ENCODE results near the gene MUC16. TPM values are rescaled to one million over a fixed set of nuclear protein-coding genes. Genes with fewer than 3 reads are reported as not detected.

The MUC16 gene
- total RNA-seq, 2 experiments from 2014 or later: not detected

DNA sequence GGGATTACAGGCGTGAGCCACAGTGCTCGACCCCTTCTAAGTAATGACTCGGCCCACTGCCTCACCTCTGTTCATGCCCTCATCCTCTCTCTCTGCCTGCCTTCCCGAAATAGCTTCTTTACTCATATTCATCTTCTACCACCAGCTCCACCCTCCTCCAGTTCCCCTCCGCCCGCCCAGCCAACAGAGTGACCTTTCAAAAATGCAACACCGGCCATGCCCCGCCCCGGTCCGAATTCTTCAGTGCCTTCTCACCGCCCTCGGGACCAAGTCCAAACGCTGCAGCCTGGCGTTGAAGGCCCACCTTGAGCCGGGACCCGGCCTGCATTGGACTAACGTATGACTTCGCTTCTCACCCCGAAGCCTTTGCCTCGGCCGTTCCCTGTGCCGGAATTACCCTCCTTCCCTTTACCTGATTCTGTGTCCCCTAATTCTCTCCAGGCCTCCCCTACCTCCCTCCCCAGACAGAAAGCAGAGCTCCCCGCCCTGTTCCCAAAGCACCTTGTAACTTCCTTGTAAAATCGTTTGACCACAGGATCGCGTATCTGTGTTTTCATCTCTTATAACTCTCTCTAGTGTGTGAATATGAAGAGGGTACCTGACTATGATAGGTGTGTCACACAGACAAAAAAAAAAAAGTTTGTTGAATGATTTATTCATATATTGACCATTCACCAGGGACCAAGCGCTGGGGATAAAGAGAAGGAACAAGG lies 8.1 kb upstream of the MUC16 start:
- ATAC-seq (no peak), DNase-seq (no peak)
- Mint-ChIP-seq H3K27ac (no peak overlapping the region), H3K4me1 (ENCODE audit: low read depth) (no peaks in the 10 kb centered on the region), H3K4me3 (no peak overlapping the region), H3K9me3 (peaks cover 3% of the 10 kb centered on the region), H3K27me3 (peaks cover 7% of the 10 kb centered on the region), H3K36me3 (ENCODE audit: low read depth) (no peaks in the 10 kb centered on the region)
- ChIA-PET CTCF (no interaction called here), POLR2A (interaction anchor here (0.6 kb wide), 1 partner anchor 39 kb away, joined by 3 read pairs; no protein-coding TSS in a partner anchor)
- intact Hi-C loops (cut with micrococcal nuclease): no loop called here
- TF ChIP-seq, protein P1, sequence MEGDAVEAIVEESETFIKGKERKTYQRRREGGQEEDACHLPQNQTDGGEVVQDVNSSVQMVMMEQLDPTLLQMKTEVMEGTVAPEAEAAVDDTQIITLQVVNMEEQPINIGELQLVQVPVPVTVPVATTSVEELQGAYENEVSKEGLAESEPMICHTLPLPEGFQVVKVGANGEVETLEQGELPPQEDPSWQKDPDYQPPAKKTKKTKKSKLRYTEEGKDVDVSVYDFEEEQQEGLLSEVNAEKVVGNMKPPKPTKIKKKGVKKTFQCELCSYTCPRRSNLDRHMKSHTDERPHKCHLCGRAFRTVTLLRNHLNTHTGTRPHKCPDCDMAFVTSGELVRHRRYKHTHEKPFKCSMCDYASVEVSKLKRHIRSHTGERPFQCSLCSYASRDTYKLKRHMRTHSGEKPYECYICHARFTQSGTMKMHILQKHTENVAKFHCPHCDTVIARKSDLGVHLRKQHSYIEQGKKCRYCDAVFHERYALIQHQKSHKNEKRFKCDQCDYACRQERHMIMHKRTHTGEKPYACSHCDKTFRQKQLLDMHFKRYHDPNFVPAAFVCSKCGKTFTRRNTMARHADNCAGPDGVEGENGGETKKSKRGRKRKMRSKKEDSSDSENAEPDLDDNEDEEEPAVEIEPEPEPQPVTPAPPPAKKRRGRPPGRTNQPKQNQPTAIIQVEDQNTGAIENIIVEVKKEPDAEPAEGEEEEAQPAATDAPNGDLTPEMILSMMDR (IDR thresholded peaks at IDR 0.05): no peak

DNA sequence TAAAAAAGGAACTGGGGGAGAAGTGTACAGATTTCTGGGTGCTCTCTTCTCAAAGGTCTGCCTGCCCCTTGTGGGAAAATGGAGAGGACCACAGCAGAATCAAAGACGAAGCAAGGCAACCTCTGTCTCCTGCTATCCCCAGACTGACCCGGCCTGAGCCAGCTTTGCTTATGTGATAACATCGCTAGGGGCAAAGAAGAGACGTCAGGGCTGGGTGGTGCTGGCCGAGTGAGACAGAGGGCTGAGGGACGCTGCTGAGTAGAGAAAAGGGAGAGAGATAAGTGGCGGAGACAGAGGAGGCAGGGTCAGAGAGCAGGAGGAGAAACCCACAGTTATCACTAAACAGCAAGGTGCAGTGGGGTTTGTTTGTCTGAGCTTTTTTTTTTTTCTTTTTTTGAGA lies 4.6 kb upstream of the MUC16 start:
- CTCF ChIA-PET: no interaction called here
- ATAC-seq (no peak), DNase-seq (no peak)
- H3K4me1 Mint-ChIP-seq (ENCODE audit: low read depth): no peaks in the 10 kb centered on the region
- no peak overlapping the region for H3K27ac Mint-ChIP-seq
- peaks cover 7% of the 10 kb centered on the region for H3K27me3 Mint-ChIP-seq
- H3K36me3 Mint-ChIP-seq (ENCODE audit: low read depth): no peaks in the 10 kb centered on the region
- peaks cover 3% of the 10 kb centered on the region for H3K9me3 Mint-ChIP-seq
- H3K4me3 Mint-ChIP-seq: no peak overlapping the region
- TF ChIP-seq, protein P1 (IDR thresholded peaks at IDR 0.05): no peak
- POLR2A ChIA-PET: no interaction called here
- intact Hi-C loops (cut with micrococcal nuclease): no loop called here

DNA sequence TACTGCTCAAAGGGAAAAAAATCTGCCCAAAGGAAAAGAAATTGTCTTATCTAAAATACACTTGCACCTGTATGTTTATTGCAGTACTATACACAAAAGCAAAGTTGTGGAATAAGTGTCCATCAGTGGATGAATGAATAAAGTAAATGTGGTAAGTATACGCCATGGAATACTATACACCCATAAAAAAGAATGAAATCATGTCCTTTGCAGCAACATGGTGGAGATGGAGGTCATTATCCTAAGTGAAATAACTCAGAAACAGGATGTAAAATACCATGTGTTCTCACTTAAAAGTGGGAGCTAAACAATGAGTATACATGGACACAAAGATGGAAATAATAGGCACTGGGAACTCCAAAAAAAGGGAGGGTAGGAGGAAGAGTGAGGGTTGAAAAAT lies 3.8 kb upstream of the MUC16 start:
- H3K27ac Mint-ChIP-seq: no peak overlapping the region
- POLR2A ChIA-PET: no interaction called here
- intact Hi-C loops (cut with micrococcal nuclease): no loop called here

DNA sequence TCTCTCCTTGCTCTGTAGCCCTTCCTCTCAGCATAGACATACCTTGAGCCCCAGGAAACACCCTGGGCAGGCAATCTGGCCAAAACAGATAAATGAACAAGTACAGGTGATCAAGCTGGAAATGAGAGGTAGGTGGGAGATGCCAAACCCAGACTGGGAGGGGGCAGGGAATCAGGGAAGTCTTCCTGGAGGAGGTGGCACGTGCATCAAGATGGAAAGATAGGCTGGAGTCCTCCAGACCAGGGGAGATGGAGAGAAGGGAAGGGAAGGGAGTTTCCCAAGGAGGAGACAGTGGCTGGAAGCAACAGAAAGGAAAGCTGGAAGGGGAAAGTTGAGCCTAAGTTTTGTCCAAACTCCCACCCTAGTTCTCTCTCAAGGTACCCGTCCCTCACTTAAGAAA lies 1.7 kb upstream of the MUC16 start:
- H3K27me3 Mint-ChIP-seq: peaks cover 7% of the 10 kb centered on the region
- H3K36me3 Mint-ChIP-seq (ENCODE audit: low read depth): no peaks in the 10 kb centered on the region
- H3K9me3 Mint-ChIP-seq: peaks cover 3% of the 10 kb centered on the region
- ATAC-seq: no peak
- ChIA-PET CTCF (interaction anchor here (0.8 kb wide), 1 partner anchor 115 kb away, joined by 3 read pairs; no protein-coding TSS in a partner anchor), POLR2A (no interaction called here)
- intact Hi-C loops (cut with micrococcal nuclease): no loop called here
- H3K4me3 Mint-ChIP-seq: no peak overlapping the region
- no peak overlapping the region for H3K27ac Mint-ChIP-seq
- TF ChIP-seq, protein P1 (IDR thresholded peaks at IDR 0.05): no peak
- DNase-seq: no peak
- no peaks in the 10 kb centered on the region for H3K4me1 Mint-ChIP-seq (ENCODE audit: low read depth)

More for the DNA sequence above, 3.8 kb upstream of the MUC16 start:
- H3K27me3 Mint-ChIP-seq: peaks cover 7% of the 10 kb centered on the region
- DNase-seq (no peak), ATAC-seq (no peak)
- TF ChIP-seq, protein P1 (IDR thresholded peaks at IDR 0.05): no peak
- CTCF ChIA-PET: no interaction called here
- H3K9me3 Mint-ChIP-seq: peaks cover 3% of the 10 kb centered on the region
- H3K4me1 Mint-ChIP-seq (ENCODE audit: low read depth): no peaks in the 10 kb centered on the region
- no peak overlapping the region for H3K4me3 Mint-ChIP-seq
- H3K36me3 Mint-ChIP-seq (ENCODE audit: low read depth): no peaks in the 10 kb centered on the region

DNA sequence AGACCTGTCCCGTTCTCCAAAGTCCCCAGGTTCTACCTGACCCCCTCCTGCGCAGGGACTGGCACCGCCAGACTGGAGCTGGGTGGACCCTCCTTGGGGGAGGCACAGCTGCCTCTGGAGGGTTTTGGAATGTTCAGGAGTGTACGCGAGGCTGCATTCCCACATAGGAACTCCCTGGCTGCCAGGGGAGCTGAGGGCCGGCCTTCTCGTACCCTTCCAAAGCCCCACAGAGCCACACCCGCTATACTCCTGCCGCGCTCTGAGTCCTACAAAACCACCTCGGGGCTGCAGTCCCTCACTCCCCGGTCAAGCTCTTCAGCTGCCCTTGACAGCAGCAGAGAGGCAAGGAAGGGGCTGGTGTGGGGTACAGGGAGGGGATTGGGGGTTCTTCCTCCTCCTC lies 484 bp upstream of the MUC16 start:
- no peak overlapping the region for H3K27ac Mint-ChIP-seq
- DNase-seq (no peak), ATAC-seq (no peak)
- H3K27me3 Mint-ChIP-seq: peaks cover 7% of the 10 kb centered on the region
- TF ChIP-seq, protein P1 (IDR thresholded peaks at IDR 0.05): no peak
- H3K4me3 Mint-ChIP-seq: no peak overlapping the region
- H3K4me1 Mint-ChIP-seq (ENCODE audit: low read depth): no peaks in the 10 kb centered on the region
- no peaks in the 10 kb centered on the region for H3K36me3 Mint-ChIP-seq (ENCODE audit: low read depth)
- POLR2A ChIA-PET: no interaction called here
- CTCF ChIA-PET: no interaction called here
- H3K9me3 Mint-ChIP-seq: peaks cover 3% of the 10 kb centered on the region
- intact Hi-C loops (cut with micrococcal nuclease): no loop called here
